OCI-LY7 (cell line): Measurements from ENCODE around the gene BLM. TPM values are rescaled to one million over a fixed set of nuclear protein-coding genes. Genes with fewer than 3 reads are reported as not detected.

Experiments used
- BruUV-seq: library from RNA; stranded (reverse); fragments of 400-500 nt; replicated peaks from 2 replicates; lab custom pipeline; 2021; lab: Mats Ljungman, UMichigan
- CTCF ChIA-PET: fragments of 300-600 bp; sonication (Branson Sonifier 250); formaldehyde crosslinking; loops from one replicate; lab custom pipeline; 2022; ENCODE audit warnings: antibody characterized with exemption; ENCODE audit not compliant: unreplicated experiment; lab: Charles Lee
- POLR2A ChIA-PET: fragments of 300-600 bp; sonication (Branson Sonifier 250); formaldehyde crosslinking; loops from one replicate; lab custom pipeline; 2022; ENCODE audit warnings: antibody characterized with exemption; lab: Charles Lee
- DNase-seq: peaks from one replicate; pipeline ENCODE4 v3.0.0-alpha.2; 2015; ENCODE audit warnings: low spot score
- H2AFZ ChIP-seq: fragments of 200-600 bp; sonication (generic), shearing (Covaris generic); 2 replicates; pipeline ENCODE4 v1.6.1; 2014; ENCODE audit warnings: mild to moderate bottlenecking, antibody characterized with exemption, low read length, moderate library complexity
- H3K27ac ChIP-seq: fragments of 200-600 bp; sonication (generic); 2 replicates; pipeline ENCODE4 v1.5.1; 2014; ENCODE audit warnings: mixed run types, low read depth, mild to moderate bottlenecking, moderate library complexity, low read length, inconsistent platforms; ENCODE audit not compliant: poor library complexity, severe bottlenecking
- H3K36me3 ChIP-seq: fragments of 200-600 bp; sonication (generic); 2 replicates; pipeline ENCODE4 v1.6.1; 2014; ENCODE audit warnings: mild to moderate bottlenecking, antibody characterized with exemption, low read length, moderate library complexity, mixed read lengths; ENCODE audit not compliant: insufficient read depth
- H3K4me1 ChIP-seq: fragments of 200-600 bp; sonication (generic); 2 replicates; pipeline ENCODE4 v1.5.1; 2014; ENCODE audit warnings: mild to moderate bottlenecking, low read length; ENCODE audit not compliant: insufficient read depth, poor library complexity, severe bottlenecking
- H3K4me2 ChIP-seq: fragments of 200-600 bp; sonication (generic); 2 replicates; pipeline ENCODE4 v1.6.1; 2014; ENCODE audit warnings: mild to moderate bottlenecking, low read length
- H3K4me3 ChIP-seq: fragments of 200-600 bp; sonication (generic); 2 replicates; pipeline ENCODE4 v1.5.1; 2014; ENCODE audit warnings: mild to moderate bottlenecking, low read depth, low read length; ENCODE audit not compliant: poor library complexity, severe bottlenecking
- H3K79me2 ChIP-seq: fragments of 200-600 bp; sonication (generic); 2 replicates; pipeline ENCODE4 v1.6.1; 2016; ENCODE audit warnings: low read depth, mild to moderate bottlenecking, low read length, moderate library complexity, mixed read lengths; ENCODE audit not compliant: insufficient read depth
- H3K9me2 ChIP-seq: fragments of 200-600 bp; sonication (generic); 2 replicates; pipeline ENCODE4 v1.6.1; 2016; ENCODE audit warnings: mild to moderate bottlenecking, low read length, mixed read lengths; ENCODE audit not compliant: insufficient read depth
- H3K9me3 ChIP-seq: fragments of 200-600 bp; sonication (generic); 2 replicates; pipeline ENCODE4 v1.6.1; 2014; ENCODE audit warnings: mild to moderate bottlenecking, mixed run types, low read length, mixed read lengths
- H4K20me1 ChIP-seq: fragments of 200-600 bp; sonication (generic); 2 replicates; pipeline ENCODE4 v1.6.1; 2014; ENCODE audit warnings: mild to moderate bottlenecking, antibody characterized with exemption, low read length, moderate library complexity, mixed read lengths; ENCODE audit not compliant: insufficient read depth
- CTCF ChIP-seq: fragments of 200-600 bp; sonication (generic); conservative IDR thresholded peaks from 2 replicates; pipeline ENCODE4 v1.5.1; 2014; ENCODE audit warnings: mild to moderate bottlenecking, antibody characterized with exemption, low read length, moderate library complexity, mixed read lengths
- EZH2phosphoT487 ChIP-seq: fragments of 200-600 bp; sonication (generic); IDR thresholded peaks from 2 replicates; pipeline ENCODE4 v1.6.1; 2018; ENCODE audit warnings: low read depth, borderline replicate concordance, mild to moderate bottlenecking, mixed run types, antibody characterized with exemption, low read length, moderate library complexity, mixed read lengths
- intact Hi-C: fragments of 100-400 bp; cut with micrococcal nuclease; formaldehyde crosslinking; loops from one replicate; pipeline ENCODE4 v1.10.0; 2022; ENCODE audit not compliant: unreplicated experiment
- total RNA-seq, 2 experiments: library from RNA; depleted of rRNA in 1 of 2; stranded (reverse); fragments of >200 nt in 1 of 2; shearing (Covaris generic) in 1 of 2; gene quantifications; 2 replicates each; pipeline ENCODE4 v1.2.3, GENCODE V29; 2014 to 2022

BLM gene
- total RNA-seq, 2 experiments from 2014 or later = 47.1 to 51.8 TPM

GRCh38 chr15:90750186-90750585 lies 33.0 kb downstream of the BLM start:
- no peaks in the 10 kb centered on the region for H3K4me1 ChIP-seq
- H3K4me2 ChIP-seq = no peak overlapping the region
- TF ChIP-seq EZH2phosphoT487 (no peak), CTCF (no peak)
- H4K20me1 ChIP-seq = no peaks in the 10 kb centered on the region
- no peaks in the 10 kb centered on the region for H3K9me3 ChIP-seq
- intact Hi-C loops = loop anchor here (2.0 kb wide), 1 partner anchor 21 kb away; no protein-coding TSS in a partner anchor
- ChIA-PET POLR2A (interaction anchor here (0.6 to 1.1 kb wide), 3 partner anchors 9 to 33 kb away, joined by 3 read pairs; partner anchors contain the start of gene BLM), CTCF (no interaction called here)
- no TSS peak for BruUV-seq
- H3K79me2 ChIP-seq = peaks cover 28% of the 10 kb centered on the region
- no peak for DNase-seq
- H3K9me2 ChIP-seq = no peaks in the 10 kb centered on the region
- no peak overlapping the region for H3K4me3 ChIP-seq
- no peak overlapping the region for H2AFZ ChIP-seq
- H3K27ac ChIP-seq = no peak overlapping the region
- H3K36me3 ChIP-seq = peaks cover 74% of the 10 kb centered on the region

GRCh38 chr15:90751300-90751825 lies 34.2 kb downstream of the BLM start:
- Histone ChIP-seq H3K9me2 (no peaks in the 10 kb centered on the region), H3K36me3 (peaks cover 84% of the 10 kb centered on the region), H4K20me1 (no peaks in the 10 kb centered on the region), H3K4me1 (no peaks in the 10 kb centered on the region), H3K79me2 (peaks cover 20% of the 10 kb centered on the region; the same call in 1 of the 2 replicates), H3K27ac (no peak overlapping the region), H3K4me2 (no peak overlapping the region), H3K9me3 (no peaks in the 10 kb centered on the region), H2AFZ (no peak overlapping the region), H3K4me3 (no peak overlapping the region)
- TF ChIP-seq EZH2phosphoT487 (no peak), CTCF (no peak)
- POLR2A ChIA-PET = interaction anchor here (0.7 kb wide), 1 partner anchor 16 kb away, joined by 3 read pairs; no protein-coding TSS in a partner anchor
- intact Hi-C loops = loop anchor here (2.0 kb wide), 1 partner anchor 19 kb away; no protein-coding TSS in a partner anchor
- no TSS peak for BruUV-seq
- DNase-seq = no peak
- CTCF ChIA-PET = no interaction called here

- no peaks in the 10 kb centered on the region for H4K20me1 ChIP-seq
- ChIA-PET POLR2A (no interaction called here), CTCF (no interaction called here)
- H3K36me3 ChIP-seq = peaks cover 90% of the 10 kb centered on the region
- H3K9me2 ChIP-seq = no peaks in the 10 kb centered on the region
- no peaks in the 10 kb centered on the region for H3K4me1 ChIP-seq
- H3K27ac ChIP-seq = no peak overlapping the region
- intact Hi-C loops = no loop called here
- H2AFZ ChIP-seq = no peak overlapping the region
- no peak overlapping the region for H3K4me3 ChIP-seq
- H3K79me2 ChIP-seq = 0 out of 2 replicates have a peak, but pooled peaks cover 3% of the 10 kb centered on the region
- DNase-seq = no peak
- no peaks in the 10 kb centered on the region for H3K9me3 ChIP-seq
- BruUV-seq = no TSS peak
- TF ChIP-seq EZH2phosphoT487 (no peak), CTCF (no peak)
- H3K4me2 ChIP-seq = no peak overlapping the region
These were observed 39.8 kb downstream of the BLM start for GRCh38 chr15:90756916-90757315.
